HG02623 (cell line): ENCODE data around the gene LINGO1.

Experiments used
- ATAC-seq: cut with Tn5 transposase; IDR thresholded peaks from one replicate; pipeline ENCODE4 v1.9.1; 2021; ENCODE audit warnings: moderate library complexity; ENCODE audit not compliant: unreplicated experiment

LINGO1 gene

DNA sequence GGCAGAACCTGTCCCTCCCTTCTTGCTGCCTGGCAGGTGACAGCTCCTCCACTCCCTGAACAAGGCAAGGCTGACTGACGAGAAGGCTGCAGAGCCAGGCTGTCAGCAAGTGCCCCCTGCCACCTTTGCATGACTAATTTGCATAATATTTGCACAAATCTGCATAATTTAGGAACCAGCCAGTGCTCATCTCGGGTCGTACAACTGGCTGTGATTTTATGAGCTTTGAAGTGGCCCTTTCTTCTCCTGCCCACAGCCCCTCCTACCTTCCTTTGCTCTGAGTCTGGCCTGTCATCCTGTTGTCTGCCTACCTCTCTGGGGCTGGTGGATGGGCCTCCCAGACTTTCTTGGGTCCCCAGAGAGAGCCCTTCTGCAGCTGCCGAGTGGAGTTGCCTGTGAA is 58.9 kb downstream of the LINGO1 start:
- no peak for ATAC-seq

DNA sequence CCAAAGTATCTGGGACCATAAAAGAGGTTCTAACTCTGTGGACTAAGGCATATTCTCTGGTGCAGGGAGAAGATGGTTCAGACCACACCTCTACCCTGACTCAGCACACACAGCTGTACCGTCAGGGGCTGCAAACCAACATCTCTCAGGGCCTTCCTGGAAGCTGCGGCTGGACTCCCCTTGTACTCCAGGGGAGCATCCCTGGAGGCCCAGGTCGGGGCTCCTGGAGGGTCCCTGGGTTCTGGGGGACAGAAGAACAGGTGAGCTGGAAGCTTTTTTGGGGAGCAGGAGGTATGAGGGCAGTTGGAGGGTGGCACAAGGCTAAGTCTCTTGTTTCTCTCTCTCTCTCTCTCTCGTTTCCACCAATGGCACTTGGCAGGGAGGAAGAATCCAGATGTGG is 60.5 kb downstream of the LINGO1 start:
- ATAC-seq: no peak

DNA sequence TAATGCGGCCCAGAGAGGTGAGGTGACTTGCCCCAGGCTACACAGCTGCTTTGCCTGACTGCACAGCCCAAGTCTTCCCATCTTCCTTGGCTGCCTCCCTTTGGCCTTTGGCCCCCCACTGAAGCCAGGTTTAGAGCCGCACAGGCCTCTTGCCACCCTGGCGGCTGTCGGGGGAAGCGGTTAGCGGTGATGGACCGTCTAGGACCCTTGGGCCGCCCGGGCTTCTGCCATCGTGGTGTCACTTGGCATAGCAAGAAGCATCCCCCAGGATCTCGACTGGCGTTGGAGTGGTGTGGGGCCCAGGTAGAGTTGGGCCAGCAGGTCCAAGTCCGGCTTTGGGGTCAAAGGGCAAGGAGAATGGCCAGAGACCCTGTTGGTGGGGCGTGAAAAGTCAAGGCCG is 61.0 kb downstream of the LINGO1 start:
- ATAC-seq: no peak

DNA sequence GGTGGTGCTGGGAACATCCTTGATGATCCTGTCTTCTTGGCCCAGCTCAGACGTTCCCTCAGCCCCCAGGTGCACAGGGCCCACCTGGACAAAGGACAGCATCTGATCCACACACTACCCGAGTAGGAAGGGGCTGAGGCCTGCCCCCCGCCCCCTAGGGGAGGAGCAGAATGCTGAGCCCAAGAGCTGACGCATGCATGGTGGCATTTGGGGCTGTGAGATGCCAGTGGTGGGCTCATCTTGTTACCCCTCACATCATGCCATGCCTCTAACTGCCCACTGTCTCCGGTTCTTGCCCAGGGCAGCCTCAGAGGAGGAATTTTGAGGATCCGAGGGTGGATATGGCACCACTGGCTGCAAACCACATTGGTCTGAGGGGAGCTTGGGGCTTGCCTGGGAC is 61.5 kb downstream of the LINGO1 start:
- ATAC-seq: no peak

DNA sequence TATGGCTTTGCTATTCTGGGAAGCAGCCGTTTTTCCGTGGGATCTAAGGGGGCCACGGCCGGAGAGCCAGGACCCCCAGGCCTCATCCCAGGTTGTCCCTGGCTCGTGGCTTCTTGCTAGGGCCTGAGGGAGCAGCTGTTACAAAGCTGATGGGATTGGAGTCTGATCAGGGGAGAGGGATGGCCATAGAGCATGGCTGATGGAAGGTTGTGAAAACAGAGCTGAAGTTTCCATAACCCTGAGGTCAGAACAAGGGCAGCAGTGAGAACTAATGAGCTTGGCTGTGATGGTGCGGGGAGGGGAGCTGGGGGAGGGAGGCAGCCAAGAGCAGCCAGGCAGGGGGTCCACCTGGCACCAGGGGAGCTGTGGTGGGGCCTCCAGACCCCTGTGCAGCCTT is 63.0 kb downstream of the LINGO1 start:
- ATAC-seq: no peak

- ATAC-seq: no peak
These were observed 63.6 kb downstream of the LINGO1 start for GRCh38 chr15:77568973-77569728.

GRCh38 chr15:77568014-77568972 is 64.4 kb downstream of the LINGO1 start:
- no peak for ATAC-seq

GRCh38 chr15:77567202-77567601 is 65.5 kb downstream of the LINGO1 start:
- no peak for ATAC-seq

DNA sequence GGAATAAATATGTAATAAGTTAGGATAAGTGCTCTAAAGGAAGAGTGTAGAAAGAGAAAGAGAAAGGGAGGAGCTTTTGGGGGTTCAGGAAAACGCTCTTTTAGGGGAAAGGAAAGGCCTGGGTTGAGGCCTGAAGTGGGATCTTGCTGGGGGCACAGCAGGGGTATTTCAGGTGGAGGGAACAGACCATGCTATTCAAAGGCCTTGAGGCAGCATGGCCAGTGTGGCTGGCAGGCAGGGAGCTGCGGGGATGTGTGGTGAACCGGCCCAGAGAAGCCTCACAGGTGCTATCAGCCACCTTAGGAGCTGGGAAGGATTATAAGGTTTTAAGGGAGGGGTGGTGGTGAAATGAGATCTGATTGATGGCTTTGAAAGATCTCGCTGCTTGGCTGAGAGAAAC is 66.6 kb downstream of the LINGO1 start:
- no peak for ATAC-seq

- ATAC-seq: no peak
These were observed 67.3 kb downstream of the LINGO1 start for GRCh38 chr15:77565378-77565915.

- ATAC-seq: no peak
These were observed 67.8 kb downstream of the LINGO1 start for GRCh38 chr15:77564938-77565337.

DNA sequence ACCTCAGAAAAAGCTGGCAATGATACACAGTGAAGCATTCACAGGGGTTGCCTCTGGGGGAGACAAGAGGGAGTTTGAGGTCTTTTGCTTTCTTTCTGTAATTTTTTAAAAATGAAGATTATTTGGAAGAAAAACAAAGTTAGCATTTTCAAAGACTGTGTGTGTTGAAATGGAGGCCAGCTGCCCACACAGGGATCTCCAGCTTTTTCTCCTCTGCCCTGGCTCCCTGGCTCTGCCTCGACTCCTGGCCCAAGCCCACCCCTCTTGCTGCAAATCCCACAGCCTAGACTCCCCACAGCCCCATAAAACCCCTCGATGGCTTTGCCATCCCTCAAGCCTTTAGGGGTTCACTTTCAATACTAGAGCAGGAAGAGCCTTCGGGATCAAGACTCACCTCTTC is 68.4 kb downstream of the LINGO1 start:
- ATAC-seq: no peak

- ATAC-seq: no peak
These were observed 69.0 kb downstream of the LINGO1 start for GRCh38 chr15:77563623-77564156.
